ENCODE measurements around the gene XIRP2.

The XIRP2 gene

DNA sequence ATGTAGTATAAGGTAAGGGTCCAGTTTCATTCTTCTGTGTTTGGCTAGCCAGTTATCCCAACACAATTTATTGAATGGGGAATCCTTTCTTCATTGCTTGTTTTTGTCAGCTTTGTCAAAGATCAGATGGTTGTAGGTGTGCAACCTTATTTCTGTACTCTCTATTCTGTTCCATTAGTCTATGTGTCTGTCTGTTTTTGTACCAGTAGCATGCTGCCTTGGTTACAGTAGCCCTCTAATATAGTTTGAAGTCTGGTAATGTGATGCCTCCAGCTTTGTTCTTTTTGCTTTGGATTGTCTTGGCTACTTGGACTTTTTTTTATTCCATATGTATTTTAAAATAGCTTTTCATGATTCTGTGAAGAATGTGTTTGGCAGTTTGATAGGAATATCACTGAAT, 222.1 kb downstream of the XIRP2 start:
- Histone ChIP-seq H3K9me3 (ENCODE audit: control insufficient read depth, insufficient read depth, low read length) (no peaks in the 10 kb centered on the region), H3K4me1 (ENCODE audit: insufficient read depth, low read length) (no peaks in the 10 kb centered on the region), H3K9ac (ENCODE audit: low read depth, low read length) (no peak overlapping the region), H3K36me3 (ENCODE audit: insufficient read depth, low read length) (no peaks in the 10 kb centered on the region)

GRCh38 chr2:167114018-167114417, 225.7 kb downstream of the XIRP2 start:
- H3K4me1 ChIP-seq (ENCODE audit: insufficient read depth, low read length): no peaks in the 10 kb centered on the region
- no peaks in the 10 kb centered on the region for H3K36me3 ChIP-seq (ENCODE audit: insufficient read depth, low read length)
- H3K9ac ChIP-seq (ENCODE audit: low read depth, low read length): no peak overlapping the region
- no peaks in the 10 kb centered on the region for H3K9me3 ChIP-seq (ENCODE audit: control insufficient read depth, insufficient read depth, low read length)

DNA sequence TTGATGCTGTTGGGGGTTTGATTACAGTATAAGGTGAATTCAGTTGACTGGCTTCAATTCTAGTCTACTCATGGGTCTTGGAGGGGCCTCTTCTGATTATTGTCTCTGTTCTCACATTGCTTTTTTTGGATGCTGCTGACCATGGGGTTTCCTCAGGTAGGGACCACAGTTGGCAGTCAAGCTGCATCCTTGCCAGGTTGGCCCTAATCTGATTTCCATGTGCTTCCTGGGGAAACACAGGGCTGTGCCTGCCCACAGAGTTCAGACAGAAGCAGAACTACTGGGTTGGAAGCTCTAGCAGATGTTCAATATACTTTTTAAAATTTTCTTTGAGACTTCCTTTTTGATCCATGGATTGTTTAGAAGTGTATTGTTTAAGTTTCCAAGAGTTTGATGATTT, 227.3 kb downstream of the XIRP2 start:
- Histone ChIP-seq H3K36me3 (ENCODE audit: insufficient read depth, low read length) (no peaks in the 10 kb centered on the region), H3K9ac (ENCODE audit: low read depth, low read length) (no peak overlapping the region), H3K9me3 (ENCODE audit: control insufficient read depth, insufficient read depth, low read length) (no peaks in the 10 kb centered on the region), H3K4me1 (ENCODE audit: insufficient read depth, low read length) (no peaks in the 10 kb centered on the region)

- no peaks in the 10 kb centered on the region for H3K4me1 ChIP-seq (ENCODE audit: insufficient read depth, low read length)
- H3K9me3 ChIP-seq (ENCODE audit: control insufficient read depth, insufficient read depth, low read length): no peaks in the 10 kb centered on the region
- no peaks in the 10 kb centered on the region for H3K36me3 ChIP-seq (ENCODE audit: insufficient read depth, low read length)
- no peak overlapping the region for H3K9ac ChIP-seq (ENCODE audit: low read depth, low read length)
Observed at GRCh38 chr2:167122389-167122788, 234.1 kb downstream of the XIRP2 start.

DNA sequence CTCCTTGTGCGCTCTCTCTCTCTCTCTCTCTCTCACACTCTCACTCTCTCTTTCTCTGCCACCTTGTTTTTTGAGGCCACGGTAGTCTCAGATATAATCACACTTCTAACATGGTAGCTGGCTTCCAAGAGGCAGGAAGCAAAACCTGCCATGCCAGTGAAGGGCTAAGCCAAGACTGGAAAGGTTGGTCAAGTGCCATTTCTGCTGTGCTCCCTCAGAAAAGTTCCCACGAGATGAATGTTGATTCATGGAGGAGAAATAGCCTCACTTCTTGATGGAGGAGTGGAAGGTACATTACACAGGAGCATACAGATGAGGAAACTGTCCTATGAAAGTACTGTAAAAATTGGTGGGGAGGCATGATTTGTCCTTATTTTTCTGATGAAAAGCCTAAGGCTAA, 237.9 kb downstream of the XIRP2 start:
- H3K9ac ChIP-seq (ENCODE audit: low read depth, low read length): no peak overlapping the region
- no peaks in the 10 kb centered on the region for H3K9me3 ChIP-seq (ENCODE audit: control insufficient read depth, insufficient read depth, low read length)
- H3K36me3 ChIP-seq (ENCODE audit: insufficient read depth, low read length): no peaks in the 10 kb centered on the region
- H3K4me1 ChIP-seq (ENCODE audit: insufficient read depth, low read length): no peaks in the 10 kb centered on the region

DNA sequence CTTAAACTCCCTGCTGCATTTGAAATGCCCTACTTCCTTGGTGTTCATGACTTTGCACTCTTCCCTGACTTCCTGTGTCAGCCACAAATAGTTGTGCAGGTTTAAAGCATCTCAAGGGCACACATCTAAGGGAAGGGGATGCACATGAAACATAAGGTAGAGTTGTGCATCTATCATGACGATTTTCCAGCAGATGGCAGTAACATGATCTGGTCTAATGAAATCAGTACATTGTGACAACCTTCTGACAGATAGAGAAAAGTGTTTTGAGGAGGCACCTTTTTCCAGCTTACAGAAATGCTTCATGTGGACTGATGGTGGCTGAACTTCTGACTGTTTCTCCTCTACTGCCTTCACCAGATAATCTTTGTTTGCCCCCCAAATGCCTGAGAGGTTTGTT, 238.9 kb downstream of the XIRP2 start:
- Histone ChIP-seq H3K4me1 (ENCODE audit: insufficient read depth, low read length) (no peaks in the 10 kb centered on the region), H3K9me3 (ENCODE audit: control insufficient read depth, insufficient read depth, low read length) (no peaks in the 10 kb centered on the region), H3K9ac (ENCODE audit: low read depth, low read length) (no peak overlapping the region), H3K36me3 (ENCODE audit: insufficient read depth, low read length) (no peaks in the 10 kb centered on the region)

GRCh38 chr2:167128130-167128529, 239.8 kb downstream of the XIRP2 start:
- no peaks in the 10 kb centered on the region for H3K9me3 ChIP-seq (ENCODE audit: control insufficient read depth, insufficient read depth, low read length)
- no peak overlapping the region for H3K9ac ChIP-seq (ENCODE audit: low read depth, low read length)
- no peaks in the 10 kb centered on the region for H3K36me3 ChIP-seq (ENCODE audit: insufficient read depth, low read length)
- no peaks in the 10 kb centered on the region for H3K4me1 ChIP-seq (ENCODE audit: insufficient read depth, low read length)

DNA sequence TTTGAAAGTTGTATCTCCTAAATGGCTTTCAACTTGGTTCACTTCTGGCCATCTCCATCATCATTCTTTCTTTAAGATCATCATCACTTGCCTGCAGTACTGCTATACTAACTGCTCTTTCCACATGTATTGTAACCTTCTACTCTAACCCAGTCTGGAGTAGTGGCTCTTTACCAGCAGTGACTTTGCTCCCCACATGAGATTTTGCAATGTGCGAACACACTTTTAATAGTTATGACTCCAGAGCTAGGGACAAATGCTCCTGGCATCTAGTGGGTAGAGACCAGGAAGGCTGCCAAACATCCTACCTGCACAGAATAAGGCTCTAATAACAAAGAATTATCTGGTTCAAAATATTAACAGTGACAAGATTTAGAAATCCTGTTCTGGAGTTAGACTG, 243.8 kb downstream of the XIRP2 start:
- Histone ChIP-seq H3K9ac (ENCODE audit: low read depth, low read length) (no peak overlapping the region), H3K36me3 (ENCODE audit: insufficient read depth, low read length) (no peaks in the 10 kb centered on the region), H3K9me3 (ENCODE audit: control insufficient read depth, insufficient read depth, low read length) (no peaks in the 10 kb centered on the region), H3K4me1 (ENCODE audit: insufficient read depth, low read length) (peaks cover 3% of the 10 kb centered on the region; the same call in 1 of the 2 replicates)

DNA sequence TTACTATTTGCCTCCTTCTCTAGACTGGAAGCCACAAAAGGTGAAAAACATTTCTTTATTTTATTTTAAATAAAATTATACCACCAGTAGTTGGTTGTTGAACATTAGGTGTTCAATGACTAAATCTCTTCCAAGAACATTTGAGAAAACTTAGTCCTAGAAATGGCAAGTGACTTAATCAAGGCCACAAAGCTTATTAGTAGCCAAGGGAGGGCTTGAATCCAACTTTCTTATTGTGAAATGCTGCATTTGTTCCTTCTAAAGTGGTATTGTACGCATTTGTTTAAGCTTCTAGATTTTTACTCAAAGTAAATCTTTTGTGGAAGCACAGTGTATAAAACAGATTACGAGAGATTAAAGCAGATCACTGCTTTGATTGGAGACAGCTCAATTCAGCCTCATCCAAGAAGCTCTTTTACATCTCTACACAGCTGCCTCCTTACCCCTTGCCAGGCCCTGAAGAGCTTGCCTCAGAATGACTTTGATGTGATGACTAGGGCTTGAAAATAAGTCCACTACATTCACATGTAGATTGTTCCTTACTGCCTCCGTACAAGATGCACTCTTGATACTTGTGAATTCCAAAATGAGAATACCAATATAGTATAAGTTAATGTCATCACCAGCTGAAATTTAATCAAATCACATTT, 244.8 kb downstream of the XIRP2 start:
- Histone ChIP-seq H3K36me3 (ENCODE audit: insufficient read depth, low read length) (no peaks in the 10 kb centered on the region), H3K9me3 (ENCODE audit: control insufficient read depth, insufficient read depth, low read length) (no peaks in the 10 kb centered on the region), H3K9ac (ENCODE audit: low read depth, low read length) (no peak overlapping the region), H3K4me1 (ENCODE audit: insufficient read depth, low read length) (peaks cover 3% of the 10 kb centered on the region; the same call in 1 of the 2 replicates)

- Histone ChIP-seq H3K36me3 (ENCODE audit: insufficient read depth, low read length) (no peaks in the 10 kb centered on the region), H3K9me3 (ENCODE audit: control insufficient read depth, insufficient read depth, low read length) (no peaks in the 10 kb centered on the region), H3K9ac (ENCODE audit: low read depth, low read length) (no peak overlapping the region), H3K4me1 (ENCODE audit: insufficient read depth, low read length) (peaks cover 3% of the 10 kb centered on the region; the same call in 1 of the 2 replicates)
Observed at GRCh38 chr2:167133614-167134013, 245.3 kb downstream of the XIRP2 start.

DNA sequence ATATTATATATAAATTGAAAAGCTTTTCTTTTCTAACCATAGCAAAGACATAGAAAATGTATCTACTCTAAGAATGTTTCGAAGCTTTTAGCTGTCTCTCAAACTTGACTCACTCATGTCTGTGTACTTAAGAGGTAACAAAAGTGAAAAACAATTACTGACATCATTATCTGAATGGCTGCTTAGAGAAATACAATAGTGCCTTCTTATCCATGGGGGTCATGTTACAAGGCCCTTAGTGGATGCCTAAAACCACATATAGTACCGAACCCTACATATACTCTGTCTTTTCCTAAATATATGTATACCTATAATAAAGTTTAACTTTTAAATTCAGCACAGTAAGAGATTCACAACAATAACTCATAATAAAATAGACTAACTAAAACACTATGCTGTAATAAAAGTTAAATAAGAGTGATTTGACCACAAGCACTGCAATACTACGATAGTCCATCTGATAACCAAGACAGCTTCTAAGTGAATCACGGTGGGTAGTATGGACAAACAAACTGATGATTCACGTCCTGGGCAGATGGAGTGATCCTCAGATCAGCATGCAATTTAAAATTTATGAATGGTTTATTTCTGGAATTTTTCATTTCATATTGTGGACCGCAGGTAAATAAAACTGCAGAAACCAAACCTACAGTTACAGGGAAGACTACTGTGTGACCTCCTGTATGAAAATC, 246.2 kb downstream of the XIRP2 start:
- H3K36me3 ChIP-seq (ENCODE audit: insufficient read depth, low read length): no peaks in the 10 kb centered on the region

DNA sequence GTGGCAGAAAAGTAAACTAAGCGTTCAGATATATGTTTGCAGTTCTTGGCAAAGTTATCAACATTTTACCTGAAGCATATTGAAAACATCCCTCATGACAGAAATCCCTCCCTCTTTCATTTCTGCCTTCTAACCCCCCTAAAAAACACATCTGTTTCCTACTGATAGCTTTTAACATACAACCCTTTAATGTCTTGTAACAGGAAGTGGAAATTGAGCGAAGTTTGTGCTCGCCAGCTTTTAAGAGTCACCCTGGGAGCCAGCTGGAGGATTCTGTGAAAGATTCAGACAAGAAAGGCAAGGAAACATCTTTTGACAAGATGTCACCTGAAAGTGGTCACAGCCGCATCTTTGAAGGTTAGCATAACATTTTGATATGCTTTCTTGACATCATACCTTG, 247.4 kb downstream of the XIRP2 start:
- Histone ChIP-seq H3K36me3 (ENCODE audit: insufficient read depth, low read length) (no peaks in the 10 kb centered on the region), H3K4me1 (ENCODE audit: insufficient read depth, low read length) (peaks cover 7% of the 10 kb centered on the region; the same call in 1 of the 2 replicates), H3K9me3 (ENCODE audit: control insufficient read depth, insufficient read depth, low read length) (no peaks in the 10 kb centered on the region), H3K9ac (ENCODE audit: low read depth, low read length) (no peak overlapping the region)

More for the DNA sequence above, 246.2 kb downstream of the XIRP2 start:
- Histone ChIP-seq H3K9me3 (ENCODE audit: control insufficient read depth, insufficient read depth, low read length) (no peaks in the 10 kb centered on the region), H3K4me1 (ENCODE audit: insufficient read depth, low read length) (peaks cover 3% of the 10 kb centered on the region; the same call in 1 of the 2 replicates), H3K9ac (ENCODE audit: low read depth, low read length) (no peak overlapping the region)

- Histone ChIP-seq H3K4me1 (ENCODE audit: insufficient read depth, low read length) (peaks cover 7% of the 10 kb centered on the region; the same call in 1 of the 2 replicates), H3K9ac (ENCODE audit: low read depth, low read length) (no peak overlapping the region), H3K36me3 (ENCODE audit: insufficient read depth, low read length) (no peaks in the 10 kb centered on the region), H3K9me3 (ENCODE audit: control insufficient read depth, insufficient read depth, low read length) (no peaks in the 10 kb centered on the region)
Observed at GRCh38 chr2:167136879-167137596, 248.8 kb downstream of the XIRP2 start.

DNA sequence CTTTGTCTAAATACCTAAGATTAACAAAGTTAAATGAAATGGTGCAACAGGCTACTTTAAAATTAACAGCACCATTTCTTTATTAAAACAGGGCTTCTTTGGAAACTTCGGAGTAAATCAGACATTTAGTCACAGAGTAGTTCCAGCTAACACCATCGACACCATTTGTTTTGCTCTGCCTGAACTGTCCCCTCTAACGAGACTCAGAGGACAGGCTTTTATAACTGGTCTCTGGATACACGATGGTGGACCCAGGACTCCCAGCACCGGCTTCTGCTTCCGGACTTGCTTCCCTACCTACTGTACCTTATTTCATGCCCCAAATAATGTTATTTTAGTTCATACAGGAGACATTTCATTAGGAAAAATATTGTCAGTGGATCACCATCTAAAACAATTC, 252.1 kb downstream of the XIRP2 start:
- no peaks in the 10 kb centered on the region for H3K36me3 ChIP-seq (ENCODE audit: insufficient read depth, low read length)
- peaks cover 12% of the 10 kb centered on the region for H3K4me1 ChIP-seq (ENCODE audit: insufficient read depth, low read length)
- H3K9ac ChIP-seq (ENCODE audit: low read depth, low read length): no peak overlapping the region
- no peaks in the 10 kb centered on the region for H3K9me3 ChIP-seq (ENCODE audit: control insufficient read depth, insufficient read depth, low read length)

GRCh38 chr2:167140767-167141166, 252.5 kb downstream of the XIRP2 start:
- H3K36me3 ChIP-seq (ENCODE audit: insufficient read depth, low read length): no peaks in the 10 kb centered on the region
- H3K4me1 ChIP-seq (ENCODE audit: insufficient read depth, low read length): peaks cover 9% of the 10 kb centered on the region
- no peak overlapping the region for H3K9ac ChIP-seq (ENCODE audit: low read depth, low read length)
- no peaks in the 10 kb centered on the region for H3K9me3 ChIP-seq (ENCODE audit: control insufficient read depth, insufficient read depth, low read length)

Measured in ES-I3 (cell line).